ENCODE measurements around the gene CYP2A6.

Gene CYP2A6

GRCh38 chr19:40809358-40810086 is 40.7 kb downstream of the CYP2A6 start:
- H3K36me3 Mint-ChIP-seq (ENCODE audit: insufficient read depth), result peaks cover 44% of the 10 kb centered on the region
- no peaks in the 10 kb centered on the region for H3K9me3 Mint-ChIP-seq
- peak overlapping the region; percentile 85 for H3K4me3 Mint-ChIP-seq
- ATAC-seq (replicated peaks; ENCODE audit: extremely low read depth, poor library complexity, severe bottlenecking) (no peak), DNase-seq (ENCODE audit: low spot score in 2 of 2) (no peak)
- H3K4me1 Mint-ChIP-seq, result peaks cover 78% of the 10 kb centered on the region
- H3K27me3 Mint-ChIP-seq, result no peaks in the 10 kb centered on the region
- no peak overlapping the region for H3K27ac Mint-ChIP-seq (ENCODE audit: low read depth)

DNA sequence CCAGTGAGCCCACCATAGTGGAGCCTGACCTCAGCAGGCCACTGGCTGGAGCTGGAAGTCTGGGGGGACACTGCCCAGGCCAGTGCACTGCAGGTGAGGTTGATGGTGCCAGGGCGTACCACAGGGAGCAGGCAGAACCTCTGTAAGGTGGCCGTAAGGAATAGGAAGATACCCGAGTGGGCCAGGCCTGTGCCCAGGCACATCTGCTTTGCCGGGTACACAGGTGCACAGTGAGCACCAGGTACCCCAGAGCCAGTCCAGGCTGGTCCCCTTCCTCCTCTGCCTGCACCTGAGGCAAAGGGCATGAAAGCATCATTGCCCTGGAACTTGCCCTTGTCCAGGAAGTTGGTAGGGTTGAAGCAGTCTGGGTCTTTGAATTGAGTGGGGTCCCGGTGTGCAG is 41.8 kb downstream of the CYP2A6 start:
- ATAC-seq (replicated peaks; ENCODE audit: extremely low read depth, poor library complexity, severe bottlenecking) (no peak), DNase-seq (ENCODE audit: low spot score in 2 of 2) (no peak)
- H3K27ac Mint-ChIP-seq (ENCODE audit: low read depth), result no peak overlapping the region
- H3K4me3 Mint-ChIP-seq, result peak overlapping the region; percentile 70
- peaks cover 82% of the 10 kb centered on the region for H3K4me1 Mint-ChIP-seq
- no peaks in the 10 kb centered on the region for H3K27me3 Mint-ChIP-seq
- peaks cover 50% of the 10 kb centered on the region for H3K36me3 Mint-ChIP-seq (ENCODE audit: insufficient read depth)
- no peaks in the 10 kb centered on the region for H3K9me3 Mint-ChIP-seq

GRCh38 chr19:40808021-40808325 is 42.3 kb downstream of the CYP2A6 start:
- no peak for ATAC-seq (replicated peaks; ENCODE audit: extremely low read depth, poor library complexity, severe bottlenecking)
- H3K4me3 Mint-ChIP-seq, result peak overlapping the region; percentile 70
- no peaks in the 10 kb centered on the region for H3K27me3 Mint-ChIP-seq
- peaks cover 53% of the 10 kb centered on the region for H3K36me3 Mint-ChIP-seq (ENCODE audit: insufficient read depth)
- H3K27ac Mint-ChIP-seq (ENCODE audit: low read depth), result peak overlapping the region; percentile 93
- DNase-seq (ENCODE audit: low spot score in 2 of 2), result no peak
- no peaks in the 10 kb centered on the region for H3K9me3 Mint-ChIP-seq
- H3K4me1 Mint-ChIP-seq, result peaks cover 85% of the 10 kb centered on the region

GRCh38 chr19:40807147-40808020 is 42.9 kb downstream of the CYP2A6 start:
- Mint-ChIP-seq H3K27me3 (no peaks in the 10 kb centered on the region), H3K36me3 (ENCODE audit: insufficient read depth) (peaks cover 57% of the 10 kb centered on the region), H3K9me3 (no peaks in the 10 kb centered on the region), H3K4me1 (peaks cover 85% of the 10 kb centered on the region), H3K4me3 (peak overlapping the region; percentile 70), H3K27ac (ENCODE audit: low read depth) (peak overlapping the region; percentile 97)
- ATAC-seq (replicated peaks; ENCODE audit: extremely low read depth, poor library complexity, severe bottlenecking), result no peak
- DNase-seq (ENCODE audit: low spot score in 2 of 2), result no peak

DNA sequence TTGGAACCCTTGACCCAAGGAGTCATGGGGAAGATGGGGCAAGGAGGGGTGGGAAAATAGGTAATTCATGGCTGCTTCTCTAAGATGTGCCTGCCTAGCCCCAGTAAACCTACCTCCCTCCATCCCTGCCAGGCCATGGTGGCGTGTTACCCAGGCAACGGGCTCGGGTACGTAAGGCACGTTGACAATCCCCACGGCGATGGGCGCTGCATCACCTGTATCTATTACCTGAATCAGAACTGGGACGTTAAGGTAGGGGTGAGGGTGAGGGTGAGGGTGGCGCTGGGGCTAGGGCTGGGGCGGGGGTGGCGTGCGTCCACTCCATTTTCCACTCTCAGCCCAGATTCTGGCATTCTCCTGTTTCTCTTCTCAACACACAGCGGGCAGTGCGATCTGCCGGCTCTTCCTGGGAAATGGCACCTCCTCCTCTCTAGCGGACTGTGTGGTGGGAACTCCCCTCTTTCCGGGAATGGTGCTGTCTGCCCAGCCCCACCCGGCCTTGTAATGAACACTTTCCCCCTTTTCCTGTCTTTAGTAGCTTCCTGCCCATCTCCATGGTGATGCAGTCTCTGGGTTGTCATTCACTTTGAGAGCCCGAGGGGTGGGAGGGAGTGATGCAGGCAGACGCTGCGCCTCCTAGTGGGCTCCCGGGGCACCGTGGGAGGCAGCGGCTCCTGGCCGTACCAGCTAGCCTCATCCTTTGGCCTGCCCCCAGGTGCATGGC is 43.7 kb downstream of the CYP2A6 start:
- H3K9me3 Mint-ChIP-seq, result no peaks in the 10 kb centered on the region
- no peaks in the 10 kb centered on the region for H3K27me3 Mint-ChIP-seq
- H3K27ac Mint-ChIP-seq (ENCODE audit: low read depth), result peak overlapping the region; percentile 97
- DNase-seq (ENCODE audit: low spot score in 2 of 2) (peak; percentile 64 to 67), ATAC-seq (replicated peaks; ENCODE audit: extremely low read depth, poor library complexity, severe bottlenecking) (peak; percentile 50)
- H3K4me1 Mint-ChIP-seq, result peaks cover 85% of the 10 kb centered on the region
- H3K36me3 Mint-ChIP-seq (ENCODE audit: insufficient read depth), result peaks cover 60% of the 10 kb centered on the region
- H3K4me3 Mint-ChIP-seq, result peak overlapping the region; percentile 70

DNA sequence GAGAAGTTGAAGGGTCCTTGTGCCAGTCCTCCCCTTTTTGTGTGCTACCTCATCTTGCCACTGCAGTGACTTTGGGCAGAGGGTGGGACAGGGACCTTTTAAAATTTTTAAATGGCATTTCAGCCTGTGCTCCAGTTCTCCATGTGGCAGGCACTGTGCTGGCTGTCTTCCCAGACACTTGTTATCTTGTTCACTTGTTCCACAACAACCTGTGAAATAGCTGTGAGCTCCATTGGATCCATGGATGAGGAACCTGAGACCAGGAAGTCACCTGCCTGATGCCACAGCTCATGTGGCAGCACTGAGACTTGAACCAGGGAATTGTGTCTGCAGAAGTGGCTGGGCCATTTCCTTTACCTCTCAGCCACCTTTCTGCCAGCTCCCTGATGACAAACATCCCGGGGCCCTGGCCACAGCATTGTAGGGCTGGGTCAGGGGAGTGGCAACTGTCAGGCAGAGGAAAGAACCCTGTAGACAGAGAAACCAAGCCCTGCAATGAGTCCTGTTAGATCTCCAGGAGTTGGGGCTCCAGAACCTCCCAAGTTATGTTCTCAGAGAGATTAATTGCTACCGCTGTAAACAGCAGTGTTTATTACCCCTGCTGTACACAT is 44.9 kb downstream of the CYP2A6 start:
- peak overlapping the region; percentile 98 for H3K4me3 Mint-ChIP-seq
- H3K9me3 Mint-ChIP-seq, result no peaks in the 10 kb centered on the region
- H3K27ac Mint-ChIP-seq (ENCODE audit: low read depth), result peak overlapping the region; percentile 97
- peaks cover 66% of the 10 kb centered on the region for H3K36me3 Mint-ChIP-seq (ENCODE audit: insufficient read depth)
- DNase-seq (ENCODE audit: low spot score in 2 of 2) (no peak), ATAC-seq (replicated peaks; ENCODE audit: extremely low read depth, poor library complexity, severe bottlenecking) (no peak)
- no peaks in the 10 kb centered on the region for H3K27me3 Mint-ChIP-seq
- peaks cover 84% of the 10 kb centered on the region for H3K4me1 Mint-ChIP-seq

GRCh38 chr19:40804783-40805242 is 45.4 kb downstream of the CYP2A6 start:
- Mint-ChIP-seq H3K36me3 (ENCODE audit: insufficient read depth) (peaks cover 68% of the 10 kb centered on the region), H3K27ac (ENCODE audit: low read depth) (peak overlapping the region; percentile 97), H3K9me3 (no peaks in the 10 kb centered on the region), H3K27me3 (no peaks in the 10 kb centered on the region), H3K4me1 (peaks cover 85% of the 10 kb centered on the region), H3K4me3 (peak overlapping the region; percentile 98)
- DNase-seq (ENCODE audit: low spot score in 2 of 2) (no peak), ATAC-seq (replicated peaks; ENCODE audit: extremely low read depth, poor library complexity, severe bottlenecking) (no peak)

DNA sequence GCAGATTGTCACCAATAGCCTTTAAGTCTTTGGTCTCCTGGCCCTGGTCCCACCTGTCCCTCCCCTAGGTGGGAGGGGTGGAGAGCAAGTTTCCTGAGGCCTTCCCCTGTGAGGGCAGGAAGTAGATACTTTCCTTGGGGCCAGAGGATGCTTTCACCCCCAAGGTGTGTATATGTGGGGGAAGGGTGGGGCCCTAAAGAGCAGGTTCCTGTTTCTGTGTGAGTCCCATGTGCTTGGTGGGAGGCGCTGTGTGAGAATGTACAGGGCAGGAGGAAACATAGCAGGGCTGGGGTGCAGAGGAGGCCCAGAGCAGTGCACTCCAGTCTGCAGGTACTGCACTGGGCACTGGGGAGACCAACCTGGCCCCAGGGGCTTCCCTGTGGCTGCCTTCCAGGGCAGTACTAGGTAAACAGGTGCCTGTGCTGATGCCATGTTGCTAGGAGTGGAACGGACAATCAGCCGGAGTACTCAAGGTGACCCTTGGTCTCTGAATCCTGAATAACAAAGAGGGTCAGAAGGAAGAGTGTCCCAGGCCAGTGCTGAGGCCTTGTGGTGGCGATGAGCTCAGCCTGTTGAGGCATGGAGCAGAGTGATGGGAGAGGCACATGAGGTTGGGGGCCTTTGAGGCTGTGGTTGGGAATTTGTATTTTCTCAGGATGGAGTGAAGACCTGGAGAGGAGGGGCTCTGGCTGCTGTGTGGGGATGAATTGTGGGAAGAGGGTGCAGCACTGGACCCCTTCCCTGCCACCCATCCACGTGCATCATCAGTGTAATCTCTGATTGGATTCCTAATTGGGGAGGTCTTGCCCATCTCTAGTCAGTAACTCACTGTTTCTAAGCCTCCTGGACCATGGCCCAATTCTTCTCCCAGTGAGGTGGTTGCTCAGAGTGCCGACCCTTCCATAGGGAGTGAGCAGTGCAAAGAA is 46.1 kb downstream of the CYP2A6 start:
- no peaks in the 10 kb centered on the region for H3K9me3 Mint-ChIP-seq
- H3K4me3 Mint-ChIP-seq, result peak overlapping the region; percentile 98
- peak in 1 of 2 donors; percentile 69 for DNase-seq (ENCODE audit: low spot score in 2 of 2)
- peaks cover 86% of the 10 kb centered on the region for H3K4me1 Mint-ChIP-seq
- ATAC-seq (replicated peaks; ENCODE audit: extremely low read depth, poor library complexity, severe bottlenecking), result peak; percentile 64
- H3K27ac Mint-ChIP-seq (ENCODE audit: low read depth), result peak overlapping the region; percentile 97
- no peaks in the 10 kb centered on the region for H3K27me3 Mint-ChIP-seq
- peaks cover 67% of the 10 kb centered on the region for H3K36me3 Mint-ChIP-seq (ENCODE audit: insufficient read depth)

- ATAC-seq (replicated peaks; ENCODE audit: extremely low read depth, poor library complexity, severe bottlenecking) (no peak), DNase-seq (ENCODE audit: low spot score in 2 of 2) (no peak)
- peak overlapping the region; percentile 97 for H3K27ac Mint-ChIP-seq (ENCODE audit: low read depth)
- peak overlapping the region; percentile 98 for H3K4me3 Mint-ChIP-seq
- no peaks in the 10 kb centered on the region for H3K27me3 Mint-ChIP-seq
- peaks cover 89% of the 10 kb centered on the region for H3K4me1 Mint-ChIP-seq
- H3K36me3 Mint-ChIP-seq (ENCODE audit: insufficient read depth), result peaks cover 71% of the 10 kb centered on the region
- H3K9me3 Mint-ChIP-seq, result no peaks in the 10 kb centered on the region
These were observed 46.9 kb downstream of the CYP2A6 start for GRCh38 chr19:40803170-40803856.

GRCh38 chr19:40802300-40803169 is 47.7 kb downstream of the CYP2A6 start:
- Mint-ChIP-seq H3K4me3 (peak overlapping the region; percentile 98), H3K9me3 (no peaks in the 10 kb centered on the region), H3K4me1 (peaks cover 86% of the 10 kb centered on the region), H3K36me3 (ENCODE audit: insufficient read depth) (peaks cover 71% of the 10 kb centered on the region), H3K27ac (ENCODE audit: low read depth) (peak overlapping the region; percentile 97), H3K27me3 (no peaks in the 10 kb centered on the region)
- ATAC-seq (replicated peaks; ENCODE audit: extremely low read depth, poor library complexity, severe bottlenecking) (no peak), DNase-seq (ENCODE audit: low spot score in 2 of 2) (no peak)
